Activated T-helper 1 cell treated with anti-CD3 and anti-CD28 coated beads, Interleukin-2, amount 50 U/mL, for 16 hours (primary cell): Measurements from ENCODE around the gene GALC.
"Not testable (repeated sequence)": the region's sequence is repeated elsewhere in the genome, so short reads cannot be mapped to it uniquely, and the experiment has no call there.

Source experiments
- DNase-seq, 2 donors: peaks; one replicate each; pipeline ENCODE4 v3.0.0-alpha.2; 2020; ENCODE audit warnings: low read depth in 1 of 2, low spot score in 1 of 2

The GALC gene

DNA sequence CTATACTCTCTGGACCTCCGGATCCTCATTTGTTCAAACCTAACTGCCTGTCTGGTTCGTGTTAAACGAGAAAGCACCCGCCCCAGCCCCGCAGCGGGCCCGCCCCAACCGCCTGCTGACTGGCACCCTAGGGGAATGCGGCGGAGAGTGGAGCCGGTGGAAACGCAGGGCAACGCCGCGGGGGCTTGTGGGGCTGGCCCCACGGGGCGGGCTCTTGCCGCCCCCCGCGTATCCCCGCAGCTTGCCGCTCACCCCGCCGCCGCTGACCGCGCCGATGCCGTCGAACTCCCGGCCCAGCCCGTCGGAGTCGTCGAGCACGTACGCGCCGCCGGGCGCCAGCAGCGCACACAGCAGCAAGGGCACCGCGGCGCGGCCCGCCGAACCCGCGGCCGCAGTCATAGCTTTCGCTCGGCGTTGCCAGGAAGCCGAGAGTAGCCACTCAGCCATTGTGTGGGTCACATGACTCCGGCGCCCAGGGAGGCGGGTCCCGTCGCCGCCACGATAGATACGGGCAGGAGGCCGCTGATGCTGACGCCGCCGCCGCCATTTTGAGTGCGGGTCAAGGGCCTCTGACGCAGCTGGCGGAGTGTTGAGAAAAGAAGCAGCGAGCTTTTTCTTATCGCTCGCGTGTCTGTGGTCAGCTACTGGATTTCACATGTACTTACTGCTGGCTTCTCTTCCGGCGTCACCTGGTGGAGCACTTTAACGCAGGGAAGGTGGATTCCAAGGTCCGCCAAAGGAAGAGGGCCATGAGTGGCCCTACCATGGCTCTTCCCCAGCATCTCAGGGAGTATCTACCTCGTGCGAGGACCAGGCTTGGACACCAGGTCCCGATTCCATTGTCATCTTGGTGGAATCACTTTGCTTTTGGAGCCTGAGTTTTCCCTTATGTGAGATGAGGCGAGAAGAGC is at the start of gene GALC:
TSS of gene GALC (minus strand) at position 465 of the 911 bp plus-strand sequence. CDS start at position 447, 18 bp downstream.
- DNase-seq, result peak; percentile 89 to 91

DNA sequence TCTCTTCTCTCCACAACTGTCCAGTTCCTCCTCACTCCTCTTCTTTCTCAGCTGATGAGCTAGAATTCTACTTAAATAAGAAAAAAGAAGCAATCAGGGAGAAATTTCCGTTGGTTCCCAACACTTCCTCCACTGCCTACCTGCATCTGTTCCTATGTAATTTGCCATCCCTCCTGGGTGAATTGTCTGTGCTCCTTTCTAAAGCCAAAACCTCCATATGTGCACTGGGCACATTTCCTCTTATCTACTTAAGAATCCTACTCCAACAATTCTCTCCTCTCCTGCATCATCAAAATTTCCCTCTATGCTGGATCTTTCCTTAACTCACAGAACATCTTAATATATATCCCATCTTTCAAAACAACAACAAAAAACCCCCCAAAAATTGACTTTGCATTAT is 47.2 kb upstream of the GALC start:
- DNase-seq, result no peak

DNA sequence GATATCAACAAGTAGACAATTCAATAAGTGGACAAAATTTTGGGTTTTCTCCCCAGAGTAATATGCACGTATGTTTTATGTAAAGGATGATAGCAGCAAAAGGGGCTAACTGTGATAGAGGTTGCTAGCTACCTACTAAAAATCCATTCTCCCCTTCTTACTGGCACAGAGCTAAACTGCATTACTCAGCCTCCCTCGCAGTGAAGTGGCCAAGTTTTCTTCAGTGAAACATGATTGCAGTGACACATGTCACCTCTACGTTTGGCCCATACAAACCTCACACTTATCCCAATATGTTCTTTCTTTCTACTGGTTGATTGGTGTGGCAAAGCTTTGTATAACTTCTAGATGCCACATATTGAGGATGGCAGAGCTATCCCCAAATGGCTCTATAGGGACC is 46.2 kb upstream of the GALC start:
- DNase-seq, result no peak

DNA sequence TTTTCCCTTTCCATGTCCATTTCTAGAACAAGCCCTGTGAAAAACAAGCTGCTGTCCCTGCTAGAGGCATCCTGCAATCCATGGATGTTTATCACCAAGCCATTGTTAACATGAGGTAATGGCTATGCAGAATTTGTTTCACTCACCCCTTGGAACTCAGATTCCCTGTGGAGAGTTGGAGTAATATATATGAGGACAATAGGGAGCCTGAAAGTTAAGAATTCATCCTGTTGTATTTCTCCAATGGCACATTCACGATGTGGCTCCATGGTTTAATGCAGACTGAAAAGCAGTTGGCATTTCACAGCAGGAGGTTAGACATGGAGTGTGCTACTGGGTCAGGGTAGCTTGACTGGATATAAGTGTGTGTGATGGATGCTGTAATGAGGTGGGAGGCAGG is 44.3 kb upstream of the GALC start:
- no peak for DNase-seq

DNA sequence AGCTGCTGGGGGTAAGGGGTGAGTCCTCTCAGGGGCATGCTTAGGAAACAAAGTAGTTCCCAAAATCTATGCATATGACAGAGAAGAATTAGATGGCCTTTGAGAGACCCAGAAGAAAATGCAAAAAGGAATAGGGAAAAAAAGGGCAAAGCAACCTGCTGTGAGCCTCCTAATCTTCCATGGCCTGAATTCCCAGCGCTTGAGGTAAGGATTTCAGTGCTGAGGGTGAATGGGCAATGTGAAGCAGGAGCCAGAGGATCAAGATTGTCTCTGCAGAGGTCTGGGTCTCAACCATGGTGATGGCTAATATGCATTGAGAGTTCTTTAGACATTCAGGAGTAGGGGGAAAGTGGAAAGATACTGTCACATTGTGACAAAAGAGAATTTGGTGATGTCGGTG is 43.4 kb upstream of the GALC start:
- no peak for DNase-seq

DNA sequence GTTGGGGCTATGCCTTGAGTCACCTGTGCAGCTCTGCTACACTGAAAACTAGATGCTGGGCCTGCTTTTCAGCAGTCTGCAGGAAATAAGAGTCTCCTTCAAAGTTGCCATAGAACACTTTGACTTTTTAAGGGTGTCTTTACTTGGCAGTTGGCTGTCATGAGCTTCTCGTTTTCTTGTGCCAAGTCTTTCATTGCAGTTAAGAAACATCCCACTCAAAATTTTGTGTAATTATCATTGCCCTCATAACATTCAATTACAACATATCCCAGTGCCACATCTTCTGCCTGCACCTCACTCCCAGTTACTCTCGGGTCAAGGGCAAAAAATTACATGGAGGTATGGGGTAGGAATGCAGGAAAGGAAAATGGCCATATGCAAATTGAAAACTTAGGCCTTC is 41.1 kb upstream of the GALC start:
- DNase-seq, result no peak

DNA sequence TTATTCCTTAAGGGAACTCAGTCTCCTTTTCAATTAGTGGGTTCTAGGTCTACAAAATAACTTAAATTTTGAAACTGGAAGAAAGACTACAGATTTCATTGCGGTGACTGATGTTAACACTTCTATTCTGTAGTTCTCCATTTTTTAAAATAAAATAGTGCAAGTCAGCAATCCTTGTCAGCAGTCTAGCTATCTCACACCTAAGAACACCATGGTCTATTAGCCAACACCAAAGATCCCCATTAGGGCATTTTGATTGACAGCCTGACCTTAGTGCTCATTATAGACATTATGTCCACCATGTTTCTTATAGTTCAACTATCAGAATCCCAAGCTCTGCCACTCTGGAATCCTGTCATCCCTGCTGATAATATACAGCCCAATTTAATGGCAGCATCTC is 39.4 kb upstream of the GALC start:
- no peak for DNase-seq

DNA sequence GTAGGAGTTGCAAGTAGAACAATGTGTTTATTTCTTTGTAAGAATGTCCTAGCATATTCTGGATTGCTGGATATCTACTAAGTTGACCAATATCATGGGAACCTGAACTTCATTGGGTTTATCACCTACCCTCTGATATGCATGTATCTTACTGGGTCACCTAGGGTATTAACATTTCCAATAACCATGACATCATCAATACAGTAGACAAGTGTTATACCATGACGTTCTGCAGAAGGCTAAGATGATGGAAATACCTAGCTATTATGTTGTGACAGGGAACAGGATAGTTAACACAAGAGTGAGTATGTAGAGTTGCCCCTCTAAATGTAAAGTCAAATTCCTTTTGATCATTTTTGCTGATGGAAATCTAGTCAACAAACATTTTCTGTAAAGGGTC is 37.9 kb upstream of the GALC start:
- DNase-seq, result no peak

DNA sequence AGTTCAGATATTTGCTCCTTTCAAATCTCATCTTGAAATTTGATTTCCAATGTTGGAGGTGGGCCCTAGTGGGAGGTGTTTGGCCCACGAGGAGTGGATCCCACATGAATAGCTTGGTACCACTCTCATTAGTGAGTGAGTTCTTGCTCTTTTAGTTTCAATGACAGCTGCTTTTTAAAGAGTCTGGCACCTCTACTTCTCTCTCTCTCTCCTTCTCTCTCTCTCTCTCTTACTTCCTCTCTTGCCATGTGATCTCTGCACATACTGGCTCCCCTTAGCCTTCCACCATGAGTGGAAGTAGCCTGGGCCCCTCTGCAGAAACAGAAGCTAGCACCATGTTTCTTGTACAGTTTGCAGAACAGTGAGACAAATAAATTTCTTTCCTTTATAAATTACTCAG is 37.1 kb upstream of the GALC start:
- DNase-seq, result no peak

DNA sequence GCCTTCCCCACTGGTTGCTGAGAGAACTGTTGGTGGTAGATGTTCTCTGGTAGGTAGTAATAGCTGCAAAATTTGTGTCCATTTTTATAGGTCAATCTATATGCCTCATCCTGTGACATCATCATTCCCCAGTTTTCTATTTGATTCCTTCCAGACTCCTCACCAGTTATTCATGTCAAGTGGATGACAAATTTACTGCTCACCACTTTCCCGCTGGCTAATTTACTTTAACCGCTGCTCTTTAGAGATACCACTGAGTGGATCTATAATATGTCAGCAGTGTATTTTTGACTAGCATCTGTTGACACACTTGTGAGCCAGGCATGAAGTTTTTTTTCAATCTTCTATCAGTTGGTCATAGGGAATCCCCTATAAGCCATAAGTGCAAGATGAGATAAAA is 36.5 kb upstream of the GALC start:
- no peak for DNase-seq

DNA sequence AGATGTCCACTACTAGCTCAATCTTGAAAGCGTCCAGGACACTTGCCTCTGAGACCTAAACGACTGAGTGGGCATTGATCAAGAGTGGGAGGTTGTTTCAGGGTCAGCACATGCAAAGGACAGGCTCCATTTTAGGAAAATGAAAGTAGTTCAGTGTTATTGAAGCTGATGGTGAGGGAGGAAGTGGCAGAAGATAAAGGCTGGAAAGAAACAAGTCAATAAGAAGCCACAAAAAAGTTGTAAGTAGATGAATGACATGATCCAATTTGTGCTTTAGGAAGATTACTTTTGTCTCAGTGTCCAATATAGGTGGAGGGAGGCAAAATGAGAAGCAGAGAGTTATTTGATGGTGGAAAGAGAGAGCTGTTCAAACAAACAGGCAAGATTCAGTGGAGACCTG is 33.9 kb upstream of the GALC start:
- no peak for DNase-seq

DNA sequence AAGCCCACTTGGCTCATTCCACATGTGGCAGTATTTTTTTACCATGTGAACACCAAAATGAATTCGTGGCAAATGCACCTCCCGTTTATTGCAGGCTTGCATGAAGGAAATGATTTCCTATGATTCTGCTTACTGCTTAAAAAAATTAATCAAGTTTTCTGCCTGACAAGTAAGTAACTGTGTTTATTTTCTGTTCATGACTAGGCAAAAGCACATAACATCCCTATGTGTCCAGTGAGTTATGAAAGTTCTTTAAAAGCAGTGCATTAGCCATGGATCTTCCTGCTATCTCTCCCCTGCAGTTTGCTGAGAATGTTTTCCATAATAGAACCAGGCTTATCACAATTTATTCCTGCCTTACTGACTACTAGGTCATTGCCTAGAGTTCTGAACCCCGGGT is 32.3 kb upstream of the GALC start:
- DNase-seq, result no peak

DNA sequence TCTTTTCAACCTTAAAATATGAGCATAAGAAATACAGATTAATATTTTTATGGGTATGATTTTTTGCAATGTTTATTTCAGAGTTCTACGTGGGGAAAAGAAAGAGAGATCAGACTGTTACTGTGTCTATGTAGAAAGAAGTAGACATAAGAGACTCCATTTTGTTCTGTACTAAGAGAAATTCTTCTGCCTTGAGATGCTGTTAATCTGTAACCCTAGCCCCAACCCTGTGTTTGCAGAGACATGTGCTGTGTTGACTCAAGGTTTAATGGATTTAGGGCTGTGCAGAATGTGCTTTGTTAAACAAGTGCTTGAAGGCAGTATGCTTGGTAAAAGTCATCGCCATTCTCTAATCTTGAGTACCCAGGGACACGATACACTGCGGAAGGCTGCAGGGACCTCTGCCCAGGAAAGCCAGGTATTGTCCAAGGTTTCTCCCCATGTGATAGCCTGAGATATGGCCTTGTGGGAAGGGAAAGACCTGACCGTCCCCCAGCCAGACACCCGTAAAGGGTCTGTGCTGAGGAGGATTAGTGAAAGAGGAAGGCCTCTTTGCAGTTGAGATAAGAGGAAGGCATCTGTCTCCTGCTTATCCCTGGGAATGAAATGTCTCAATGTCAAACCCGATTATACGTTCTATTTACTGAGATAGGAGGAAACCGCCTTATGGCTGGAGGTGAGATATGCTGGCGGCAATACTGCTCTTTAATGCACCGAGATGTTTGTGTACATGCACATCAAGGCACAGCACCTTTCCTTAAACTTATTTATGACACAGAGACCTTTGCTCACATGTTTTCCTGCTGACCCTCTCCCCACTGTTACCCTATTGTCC is 31.5 kb upstream of the GALC start:
- not testable (repeated sequence) for DNase-seq

DNA sequence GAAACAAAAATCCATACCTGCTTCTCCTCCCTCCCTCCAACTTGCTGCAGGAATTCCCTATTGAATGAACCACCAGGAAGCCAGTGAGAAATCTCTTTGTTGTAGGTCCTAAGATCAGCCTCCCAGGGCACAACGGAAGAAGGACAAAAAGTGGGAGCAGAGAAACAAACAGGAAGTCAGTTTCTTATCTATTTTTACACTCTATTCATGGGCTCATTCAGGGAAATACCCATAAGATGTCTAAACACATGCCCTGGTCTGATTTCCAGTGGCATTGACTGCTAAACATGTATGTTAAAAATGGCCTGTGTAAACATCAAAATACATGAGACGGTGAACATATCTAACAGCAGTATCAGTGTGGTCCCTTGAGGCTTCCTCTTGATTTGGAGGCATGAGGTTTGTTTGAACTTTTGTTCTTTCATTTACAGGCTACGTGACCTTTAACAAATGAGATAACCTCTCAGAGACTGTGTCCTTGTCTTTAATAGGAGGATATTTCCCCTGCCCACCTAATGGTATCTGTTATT is 30.7 kb upstream of the GALC start:
- DNase-seq, result no peak

DNA sequence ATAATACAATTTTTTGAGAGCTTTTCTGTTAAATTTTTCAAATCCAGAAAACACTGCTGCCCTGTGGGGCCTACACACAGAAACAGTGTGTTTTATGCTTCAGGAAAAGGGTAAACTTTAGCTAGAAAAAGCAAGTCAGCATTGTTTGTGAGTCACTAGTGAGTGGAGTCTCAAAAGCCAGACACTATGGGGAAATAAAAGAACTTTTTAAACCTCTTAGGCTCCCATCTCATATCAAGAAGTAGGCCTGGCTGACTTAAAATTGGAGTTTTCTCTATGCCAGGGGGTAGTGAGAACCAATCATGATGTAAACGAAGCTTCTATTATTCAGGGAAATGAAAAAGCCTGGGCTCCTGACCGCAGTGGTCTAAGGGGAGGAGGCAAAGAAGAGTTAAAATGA is 24.6 kb upstream of the GALC start:
- no peak for DNase-seq

DNA sequence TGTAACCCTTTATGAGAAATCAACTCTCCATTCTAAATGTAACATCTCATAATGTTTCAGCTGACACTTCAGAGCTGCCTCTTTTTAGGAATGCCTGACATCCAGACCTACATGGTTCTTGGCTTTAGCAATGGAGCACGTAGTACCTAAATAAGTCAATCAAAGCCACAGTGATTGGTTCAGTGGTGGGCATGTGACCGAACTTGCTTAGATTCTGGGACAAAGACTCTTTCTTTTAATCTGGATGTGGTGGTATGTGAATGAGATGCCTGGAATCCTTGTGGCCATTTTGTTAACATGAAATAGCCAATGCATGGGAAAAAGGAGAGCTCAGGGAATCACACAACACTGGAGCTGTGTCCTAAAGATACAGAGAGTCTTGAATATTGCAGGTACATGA is 23.8 kb upstream of the GALC start:
- no peak for DNase-seq

DNA sequence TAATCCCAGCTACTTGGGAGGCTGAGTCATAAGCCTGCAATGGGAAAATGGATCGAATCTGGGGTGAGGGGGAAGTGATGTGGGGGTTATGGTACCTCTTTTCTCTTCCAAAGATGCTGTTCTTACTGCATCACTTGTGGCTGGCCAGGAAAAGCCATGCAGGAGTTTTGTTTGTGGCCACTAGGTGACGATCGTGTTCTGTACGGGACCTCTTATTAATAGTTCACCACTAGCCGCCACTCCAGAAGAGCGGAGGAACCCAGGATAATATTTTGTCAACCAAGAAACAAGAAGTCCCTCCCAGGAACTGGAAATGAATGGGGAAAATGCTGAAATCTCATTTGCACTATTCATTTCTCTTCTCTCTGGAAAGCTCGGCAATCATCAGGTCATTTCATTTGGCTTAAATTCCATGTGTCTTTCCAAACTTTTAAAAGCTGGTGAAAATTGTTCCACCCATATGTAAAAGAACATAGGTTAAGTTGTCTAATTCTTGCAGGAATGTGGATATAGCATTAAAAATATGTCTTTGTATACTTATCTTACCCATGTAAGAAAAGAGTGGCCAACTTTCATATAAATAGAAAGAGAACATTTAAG is 20.9 kb upstream of the GALC start:
- DNase-seq, result no peak

DNA sequence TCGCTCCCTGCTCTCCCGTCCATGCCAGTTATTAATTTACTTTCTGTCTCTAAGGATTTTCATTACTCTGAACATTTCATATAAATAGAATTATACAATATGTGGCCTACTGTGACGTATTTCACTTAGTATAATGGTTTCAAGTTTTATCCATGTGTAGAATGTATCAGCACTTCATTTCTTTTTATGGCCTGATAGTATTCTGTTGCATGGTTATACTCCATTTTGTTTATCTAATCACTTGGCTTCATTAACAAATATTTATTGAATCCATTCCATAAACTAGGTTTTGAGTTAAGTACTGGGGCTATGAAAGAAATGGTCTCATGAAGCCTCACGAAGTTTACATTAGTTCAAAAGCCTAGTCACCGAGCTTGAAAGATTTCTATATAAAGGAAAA is 19.5 kb upstream of the GALC start:
- DNase-seq, result no peak

DNA sequence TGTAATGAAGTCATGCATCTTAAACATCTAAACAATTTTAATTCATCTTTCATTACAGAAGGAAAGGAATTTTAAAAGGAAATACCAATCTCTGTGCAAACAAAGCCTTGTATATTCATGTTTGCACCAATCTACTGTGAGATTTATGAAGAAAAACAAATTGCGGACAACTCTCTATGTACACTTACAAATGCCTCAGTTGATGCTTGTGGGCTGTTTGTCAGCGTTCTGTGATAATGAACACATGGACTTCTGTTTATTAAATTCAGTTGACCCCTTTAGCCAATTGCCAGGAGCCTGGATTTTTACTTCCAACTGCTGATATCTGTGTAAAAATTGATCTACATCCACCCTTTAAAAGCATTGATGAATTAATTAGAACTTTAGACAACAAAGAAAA is 17.3 kb upstream of the GALC start:
- no peak for DNase-seq

DNA sequence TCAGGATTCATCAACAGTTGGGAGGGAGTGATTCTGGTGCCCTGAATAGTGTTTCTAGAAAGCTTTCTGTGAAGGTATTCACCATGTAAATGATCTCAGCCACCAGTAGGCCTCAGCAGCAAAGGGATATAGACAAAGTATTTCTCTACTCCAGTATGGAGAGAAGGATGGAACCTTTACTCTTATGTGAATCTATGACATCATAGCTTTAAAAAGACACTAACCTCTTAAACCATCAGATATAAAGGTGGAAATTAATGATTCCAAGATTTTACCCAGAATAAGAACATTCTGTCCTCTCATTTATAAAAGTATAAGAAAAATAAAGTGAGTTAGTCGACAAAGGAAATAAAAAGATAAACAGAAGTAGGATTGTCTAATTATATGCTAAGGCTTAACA is 16.5 kb upstream of the GALC start:
- DNase-seq, result no peak

DNA sequence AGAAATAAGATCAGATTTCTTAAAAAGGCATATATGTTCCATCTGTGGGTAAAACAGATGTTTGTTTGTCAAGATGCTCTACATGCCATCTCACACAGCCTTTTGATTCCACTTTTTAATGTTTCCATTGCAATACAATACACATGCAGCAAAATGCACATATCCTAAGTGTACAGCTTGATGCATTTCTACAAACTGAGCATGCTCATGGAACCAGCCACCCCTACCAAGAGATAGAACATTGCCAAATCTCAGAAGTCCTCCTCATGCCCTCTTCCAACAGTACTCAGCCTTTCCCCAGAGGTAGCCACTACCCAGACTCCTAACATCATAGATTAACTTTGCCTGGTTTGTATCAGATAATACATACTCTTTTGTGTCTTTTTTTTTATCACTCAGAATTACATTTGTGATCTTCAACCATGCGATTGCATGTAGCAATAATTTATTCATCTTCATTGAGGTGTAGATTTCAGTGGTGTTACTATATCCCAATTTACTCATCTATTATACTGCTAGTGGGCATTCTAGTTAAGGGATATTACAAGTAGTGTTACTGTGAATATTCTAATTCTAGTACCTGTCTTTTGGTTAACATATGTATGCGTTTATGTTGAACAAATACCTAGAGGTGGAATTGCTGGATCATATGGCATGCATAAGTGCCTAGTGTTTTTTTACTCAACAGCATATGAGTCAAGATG is 15.2 kb upstream of the GALC start:
- no peak for DNase-seq
